ENCODE measurements around the gene CEBPG. TPM values are rescaled to one million over a fixed set of nuclear protein-coding genes. Genes with fewer than 3 reads are reported as not detected.

Gene CEBPG
- total and polyA plus RNA-seq, 8 donors: 4.7 to 40.9 (median 18.0) TPM

GRCh38 chr19:33395561-33396550 is 22.3 kb downstream of the CEBPG start:
- DNase-seq: peak; percentile 34 to 68
- no peak overlapping the region for H3K4me3 ChIP-seq
- TF ChIP-seq, protein P1, sequence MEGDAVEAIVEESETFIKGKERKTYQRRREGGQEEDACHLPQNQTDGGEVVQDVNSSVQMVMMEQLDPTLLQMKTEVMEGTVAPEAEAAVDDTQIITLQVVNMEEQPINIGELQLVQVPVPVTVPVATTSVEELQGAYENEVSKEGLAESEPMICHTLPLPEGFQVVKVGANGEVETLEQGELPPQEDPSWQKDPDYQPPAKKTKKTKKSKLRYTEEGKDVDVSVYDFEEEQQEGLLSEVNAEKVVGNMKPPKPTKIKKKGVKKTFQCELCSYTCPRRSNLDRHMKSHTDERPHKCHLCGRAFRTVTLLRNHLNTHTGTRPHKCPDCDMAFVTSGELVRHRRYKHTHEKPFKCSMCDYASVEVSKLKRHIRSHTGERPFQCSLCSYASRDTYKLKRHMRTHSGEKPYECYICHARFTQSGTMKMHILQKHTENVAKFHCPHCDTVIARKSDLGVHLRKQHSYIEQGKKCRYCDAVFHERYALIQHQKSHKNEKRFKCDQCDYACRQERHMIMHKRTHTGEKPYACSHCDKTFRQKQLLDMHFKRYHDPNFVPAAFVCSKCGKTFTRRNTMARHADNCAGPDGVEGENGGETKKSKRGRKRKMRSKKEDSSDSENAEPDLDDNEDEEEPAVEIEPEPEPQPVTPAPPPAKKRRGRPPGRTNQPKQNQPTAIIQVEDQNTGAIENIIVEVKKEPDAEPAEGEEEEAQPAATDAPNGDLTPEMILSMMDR (IDR thresholded peaks at IDR 0.05): no peak
- no peak for TF ChIP-seq POLR2AphosphoS5 (IDR thresholded peaks at IDR 0.05)
- no peaks in the 10 kb centered on the region for H3K27me3 ChIP-seq
- peak overlapping the region in 1 of 5 donors; percentile 19 for H3K27ac ChIP-seq
- intact Hi-C loops (cut with DNase I; ENCODE audit: low total_unique reads): loop anchor here (10.0 kb wide), 1 partner anchor 81 kb away; no protein-coding TSS in a partner anchor
- 67 to 78% (median 70%) methylated on average over 20 to 31 of the region's 31 CpGs for WGBS, 5 donors
- no peaks in the 10 kb centered on the region for H3K9me3 ChIP-seq
- H3K4me1 ChIP-seq: peaks cover 43 to 67% (median 60%) of the 10 kb centered on the region in 4 donors
- peaks cover 0 to 22% (median 0%) of the 10 kb centered on the region in 4 donors for H3K36me3 ChIP-seq

DNA sequence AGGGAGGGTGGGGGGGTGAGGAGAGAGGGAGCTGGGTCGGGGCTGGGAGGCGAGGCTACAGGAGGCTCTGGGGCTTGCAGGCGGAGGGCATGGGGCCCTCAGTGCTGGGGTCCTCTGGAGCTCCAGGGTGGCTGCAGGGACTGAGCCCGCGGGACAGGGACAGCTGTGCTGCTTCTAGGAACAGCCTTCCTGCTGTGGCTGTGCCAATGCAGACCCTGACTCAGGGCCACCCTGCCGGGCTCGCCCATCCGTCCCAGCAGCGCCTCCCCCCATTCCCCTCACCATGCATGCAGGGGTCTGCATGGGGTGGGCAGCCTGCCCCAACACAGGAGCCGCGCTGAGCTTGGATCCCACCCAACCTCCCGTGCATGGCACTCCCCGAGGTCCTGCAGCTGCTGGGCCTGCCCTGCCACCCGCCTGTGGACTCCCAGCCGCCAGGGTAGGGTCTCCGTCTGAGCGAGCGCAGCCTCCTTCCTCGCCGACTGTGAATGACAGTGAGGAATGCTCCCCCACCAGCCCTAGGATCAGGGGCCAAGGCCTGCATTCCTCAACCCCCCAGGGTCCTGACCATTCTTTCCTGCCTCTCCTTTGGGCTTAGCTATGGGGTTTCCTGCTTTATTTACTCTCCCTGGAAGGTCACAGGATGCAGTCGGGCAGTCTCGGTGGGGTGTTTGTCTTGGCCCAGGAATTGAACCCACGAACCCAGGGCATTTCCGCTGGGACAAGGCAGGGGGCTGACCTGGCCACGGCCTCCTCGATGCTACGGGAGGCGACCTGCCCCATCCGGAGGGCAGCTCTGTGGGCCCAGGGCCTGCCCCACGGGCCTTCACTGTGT is 23.4 kb downstream of the CEBPG start:
- Histone ChIP-seq H3K9me3 (no peaks in the 10 kb centered on the region), H3K36me3 (peaks cover 0 to 33% (median 0%) of the 10 kb centered on the region in 4 donors), H3K4me3 (no peak overlapping the region), H3K27me3 (no peaks in the 10 kb centered on the region), H3K4me1 (peaks cover 37 to 56% (median 49%) of the 10 kb centered on the region in 4 donors), H3K27ac (peak overlapping the region in 1 of 5 donors; percentile 34)
- 63 to 72% (median 66%) methylated on average over 7 to 30 of the region's 30 CpGs for WGBS, 5 donors
- intact Hi-C loops (cut with DNase I; ENCODE audit: low total_unique reads): loop anchor here (10.0 kb wide), 1 partner anchor 82 kb away; no protein-coding TSS in a partner anchor
- no peak for TF ChIP-seq POLR2AphosphoS5 (IDR thresholded peaks at IDR 0.05)
- no peak for TF ChIP-seq POLR2A (IDR thresholded peaks at IDR 0.05)
- no peak for TF ChIP-seq EP300 (IDR thresholded peaks at IDR 0.05)
- TF ChIP-seq, protein P1 (IDR thresholded peaks at IDR 0.05): no peak
- no peak for DNase-seq

GRCh38 chr19:33397536-33398360 is 24.2 kb downstream of the CEBPG start:
- H3K4me1 ChIP-seq: peaks cover 29 to 54% (median 43%) of the 10 kb centered on the region in 4 donors
- no peak for TF ChIP-seq POLR2AphosphoS5 (IDR thresholded peaks at IDR 0.05)
- intact Hi-C loops (cut with DNase I; ENCODE audit: low total_unique reads): loop anchor here (10.0 kb wide), 1 partner anchor 83 kb away; no protein-coding TSS in a partner anchor
- 71 to 82% (median 80%) methylated on average over 5 to 15 of the region's 15 CpGs for WGBS, 5 donors
- peaks cover 0 to 34% (median 0%) of the 10 kb centered on the region in 4 donors for H3K36me3 ChIP-seq
- no peaks in the 10 kb centered on the region for H3K27me3 ChIP-seq
- peak overlapping the region in 1 of 5 donors; percentile 34 for H3K27ac ChIP-seq
- no peak overlapping the region for H3K4me3 ChIP-seq
- DNase-seq: no peak
- no peaks in the 10 kb centered on the region for H3K9me3 ChIP-seq

GRCh38 chr19:33398361-33399060 is 25.0 kb downstream of the CEBPG start:
- no peak for DNase-seq
- peaks cover 28 to 54% (median 43%) of the 10 kb centered on the region in 4 donors for H3K4me1 ChIP-seq
- no peaks in the 10 kb centered on the region for H3K27me3 ChIP-seq
- intact Hi-C loops (cut with DNase I; ENCODE audit: low total_unique reads): loop anchor here (10.0 kb wide), 1 partner anchor 84 kb away; no protein-coding TSS in a partner anchor
- H3K9me3 ChIP-seq: no peaks in the 10 kb centered on the region
- 89 to 93% (median 91%) methylated on average over 15 to 19 of the region's 19 CpGs for WGBS, 5 donors
- H3K4me3 ChIP-seq: no peak overlapping the region
- H3K27ac ChIP-seq: no peak overlapping the region
- H3K36me3 ChIP-seq: peaks cover 0 to 34% (median 0%) of the 10 kb centered on the region in 4 donors
- TF ChIP-seq, protein P1 (IDR thresholded peaks at IDR 0.05): no peak
- TF ChIP-seq POLR2A (IDR thresholded peaks at IDR 0.05): no peak
- no peak for TF ChIP-seq POLR2AphosphoS5 (IDR thresholded peaks at IDR 0.05)
- no peak for TF ChIP-seq EP300 (IDR thresholded peaks at IDR 0.05)

Measured in stomach (tissue), 9 donors.